Nephron progenitor cell (in vitro differentiated cells): ENCODE measurements around the gene IFNAR2.
A peak's percentile ranks its signal among the peaks of the same experiment; 100 is the strongest.

Experiments
- DNase-seq: peaks from one replicate; pipeline ENCODE4 v3.0.0; 2021
- H3K27ac Mint-ChIP-seq: 2 replicates; pipeline ENCODE4 v1.8.0; 2021; ENCODE audit warnings: mild to moderate bottlenecking, moderate library complexity, mixed read lengths
- H3K27me3 Mint-ChIP-seq: 2 replicates; pipeline ENCODE4 v1.8.0; 2021; ENCODE audit warnings: mild to moderate bottlenecking, low read depth, mixed read lengths; ENCODE audit not compliant: poor library complexity
- H3K36me3 Mint-ChIP-seq: 2 replicates; pipeline ENCODE4 v1.8.0; 2021; ENCODE audit warnings: low read depth, mixed read lengths
- H3K4me1 Mint-ChIP-seq: 2 replicates; pipeline ENCODE4 v1.8.0; 2021; ENCODE audit warnings: mixed read lengths
- H3K4me3 Mint-ChIP-seq: 2 replicates; pipeline ENCODE4 v1.8.0; 2021; ENCODE audit warnings: mild to moderate bottlenecking, moderate library complexity, mixed read lengths
- H3K9me3 Mint-ChIP-seq: 2 replicates; pipeline ENCODE4 v1.8.0; 2021; ENCODE audit warnings: mild to moderate bottlenecking, moderate library complexity, mixed read lengths
- TF ChIP-seq, protein P1 (sequence below): fragments of 200-600 bp; sonication (generic); IDR thresholded peaks from 2 replicates; pipeline ENCODE4 v1.5.0; 2021; ENCODE audit warnings: antibody characterized with exemption

The IFNAR2 gene

GRCh38 chr21:33197496-33197895 is 32.2 kb upstream of the IFNAR2 start:
- Mint-ChIP-seq H3K4me1 (peaks cover 8% of the 10 kb centered on the region), H3K4me3 (no peak overlapping the region), H3K27me3 (peaks cover 33% of the 10 kb centered on the region), H3K27ac (no peak overlapping the region), H3K9me3 (no peaks in the 10 kb centered on the region), H3K36me3 (no peaks in the 10 kb centered on the region)
- TF ChIP-seq, protein P1, sequence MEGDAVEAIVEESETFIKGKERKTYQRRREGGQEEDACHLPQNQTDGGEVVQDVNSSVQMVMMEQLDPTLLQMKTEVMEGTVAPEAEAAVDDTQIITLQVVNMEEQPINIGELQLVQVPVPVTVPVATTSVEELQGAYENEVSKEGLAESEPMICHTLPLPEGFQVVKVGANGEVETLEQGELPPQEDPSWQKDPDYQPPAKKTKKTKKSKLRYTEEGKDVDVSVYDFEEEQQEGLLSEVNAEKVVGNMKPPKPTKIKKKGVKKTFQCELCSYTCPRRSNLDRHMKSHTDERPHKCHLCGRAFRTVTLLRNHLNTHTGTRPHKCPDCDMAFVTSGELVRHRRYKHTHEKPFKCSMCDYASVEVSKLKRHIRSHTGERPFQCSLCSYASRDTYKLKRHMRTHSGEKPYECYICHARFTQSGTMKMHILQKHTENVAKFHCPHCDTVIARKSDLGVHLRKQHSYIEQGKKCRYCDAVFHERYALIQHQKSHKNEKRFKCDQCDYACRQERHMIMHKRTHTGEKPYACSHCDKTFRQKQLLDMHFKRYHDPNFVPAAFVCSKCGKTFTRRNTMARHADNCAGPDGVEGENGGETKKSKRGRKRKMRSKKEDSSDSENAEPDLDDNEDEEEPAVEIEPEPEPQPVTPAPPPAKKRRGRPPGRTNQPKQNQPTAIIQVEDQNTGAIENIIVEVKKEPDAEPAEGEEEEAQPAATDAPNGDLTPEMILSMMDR = no peak
- no peak for DNase-seq

DNA sequence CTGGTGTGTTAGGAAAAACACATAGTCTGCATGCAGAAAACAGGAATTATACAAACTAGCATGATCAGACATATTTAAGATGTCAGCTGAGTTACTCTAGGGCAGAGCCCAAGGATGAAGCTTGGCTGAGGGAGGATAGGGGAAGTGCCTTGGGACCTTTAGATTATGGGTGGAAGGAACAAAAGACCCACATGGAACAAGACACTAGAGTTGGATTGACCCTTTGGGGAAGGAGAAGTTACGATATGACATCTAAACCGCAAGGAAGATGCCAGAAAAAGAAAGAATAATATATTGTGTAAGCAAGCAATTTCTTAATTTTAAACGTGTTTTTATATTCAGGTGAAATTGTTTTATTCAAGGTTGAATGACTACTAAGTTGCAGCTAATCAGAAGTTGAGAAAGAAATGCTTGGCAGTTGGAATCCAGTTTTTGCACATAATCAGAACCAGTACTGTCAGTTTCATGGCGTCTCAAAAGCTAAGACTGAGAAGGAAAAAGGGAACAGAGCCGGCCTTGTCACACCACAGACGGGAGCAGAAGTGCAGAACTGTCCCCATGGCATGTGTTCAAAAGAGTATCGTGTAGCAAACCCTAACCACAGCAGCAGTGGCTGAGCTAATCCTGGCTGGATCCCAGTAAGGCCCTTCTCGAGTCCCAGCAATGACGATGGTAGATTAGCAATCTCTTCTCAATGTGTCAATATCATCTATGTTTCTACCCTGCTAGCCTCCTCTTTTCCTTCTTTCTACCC is 31.2 kb upstream of the IFNAR2 start:
- no peak overlapping the region for H3K27ac Mint-ChIP-seq
- no peak overlapping the region for H3K4me3 Mint-ChIP-seq
- peaks cover 8% of the 10 kb centered on the region for H3K4me1 Mint-ChIP-seq
- no peaks in the 10 kb centered on the region for H3K36me3 Mint-ChIP-seq
- H3K9me3 Mint-ChIP-seq = no peaks in the 10 kb centered on the region
- TF ChIP-seq, protein P1 = no peak
- peaks cover 32% of the 10 kb centered on the region for H3K27me3 Mint-ChIP-seq
- DNase-seq = no peak

- Mint-ChIP-seq H3K36me3 (no peaks in the 10 kb centered on the region), H3K27me3 (peaks cover 28% of the 10 kb centered on the region), H3K4me3 (no peak overlapping the region), H3K27ac (no peak overlapping the region), H3K9me3 (no peaks in the 10 kb centered on the region), H3K4me1 (peaks cover 8% of the 10 kb centered on the region)
- DNase-seq = no peak
- TF ChIP-seq, protein P1 = no peak
These were observed 30.7 kb upstream of the IFNAR2 start for GRCh38 chr21:33199100-33199464.

GRCh38 chr21:33199516-33200217 is 30.1 kb upstream of the IFNAR2 start:
- peak overlapping the region; percentile 9 for H3K27ac Mint-ChIP-seq
- H3K27me3 Mint-ChIP-seq = peaks cover 28% of the 10 kb centered on the region
- peaks cover 8% of the 10 kb centered on the region for H3K4me1 Mint-ChIP-seq
- peak overlapping the region; percentile 47 for H3K4me3 Mint-ChIP-seq
- no peaks in the 10 kb centered on the region for H3K36me3 Mint-ChIP-seq
- peak; percentile 64 for DNase-seq
- H3K9me3 Mint-ChIP-seq = no peaks in the 10 kb centered on the region
- TF ChIP-seq, protein P1 = peak; percentile 71

DNA sequence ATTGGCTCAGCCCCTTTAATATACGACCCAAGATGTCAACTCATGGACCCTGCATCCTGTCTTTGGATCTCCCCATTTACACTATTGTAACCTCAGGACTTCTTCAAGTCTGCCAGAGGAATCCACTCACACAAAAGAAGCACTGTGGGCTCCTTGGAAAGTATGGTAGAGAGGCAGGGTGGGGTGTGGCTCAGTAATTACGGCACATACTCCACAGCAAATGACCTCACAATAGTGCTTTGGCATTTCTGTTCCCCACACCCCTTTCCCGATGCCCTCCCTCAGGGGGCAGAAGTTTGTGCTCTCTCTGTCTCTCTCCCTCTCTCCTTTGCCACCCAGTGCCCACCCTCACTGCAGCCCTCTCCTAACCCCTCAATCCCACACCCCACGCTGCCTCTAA is 27.8 kb upstream of the IFNAR2 start:
- Mint-ChIP-seq H3K4me1 (peaks cover 3% of the 10 kb centered on the region), H3K4me3 (no peak overlapping the region), H3K27me3 (peaks cover 16% of the 10 kb centered on the region), H3K27ac (no peak overlapping the region), H3K36me3 (no peaks in the 10 kb centered on the region), H3K9me3 (no peaks in the 10 kb centered on the region)
- TF ChIP-seq, protein P1 = no peak
- no peak for DNase-seq
